ENCODE results near the gene AIFM2. TPM values are rescaled to one million over a fixed set of nuclear protein-coding genes. Genes with fewer than 3 reads are reported as not detected.
A peak's percentile ranks its signal among the peaks of the same experiment; 100 is the strongest.

Gene AIFM2
- total and polyA plus RNA-seq, 11 donors, result 12.9 to 31.8 (median 18.1) TPM

- TF ChIP-seq POLR2A (IDR thresholded peaks at IDR 0.05) (no peak), CTCF (IDR thresholded peaks at IDR 0.05) (no peak)
- no peak for ATAC-seq
- Histone ChIP-seq H3K27me3 (no peaks in the 10 kb centered on the region), H3K4me1 (peaks cover 0 to 15% (median 0%) of the 10 kb centered on the region in 12 donors), H3K27ac (no peak overlapping the region), H3K36me3 (peaks cover 0 to 90% (median 78%) of the 10 kb centered on the region in 9 donors), H3K9me3 (no peaks in the 10 kb centered on the region), H3K4me3 (no peak overlapping the region)
- 79 to 96% (median 92%) methylated on average over 13 to 15 of the region's 15 CpGs for WGBS, 4 donors
- intact Hi-C loops (cut with DNase I), result no loop called here
- DNase-seq, result no peak
Measured at GRCh38 chr10:70114902-70115301, 17.7 kb downstream of the AIFM2 start.

GRCh38 chr10:70112071-70112470, 20.6 kb downstream of the AIFM2 start:
- no peaks in the 10 kb centered on the region for H3K27me3 ChIP-seq
- peaks cover 0 to 77% (median 58%) of the 10 kb centered on the region in 9 donors for H3K36me3 ChIP-seq
- no peak for TF ChIP-seq CTCF (IDR thresholded peaks at IDR 0.05)
- TF ChIP-seq POLR2A (IDR thresholded peaks at IDR 0.05), result no peak
- intact Hi-C loops (cut with DNase I), result no loop called here
- DNase-seq (no peak), ATAC-seq (no peak)
- H3K9me3 ChIP-seq, result no peaks in the 10 kb centered on the region
- 87 to 98% (median 93%) methylated on average over 8 of the region's 8 CpGs for WGBS, 4 donors
- peaks cover 0 to 15% (median 0%) of the 10 kb centered on the region in 12 donors for H3K4me1 ChIP-seq
- no peak overlapping the region for H3K4me3 ChIP-seq
- no peak overlapping the region for H3K27ac ChIP-seq

GRCh38 chr10:70111496-70111895, 21.1 kb downstream of the AIFM2 start:
- Histone ChIP-seq H3K4me1 (peaks cover 0 to 14% (median 0%) of the 10 kb centered on the region in 12 donors), H3K27ac (no peak overlapping the region), H3K36me3 (peaks cover 0 to 74% (median 55%) of the 10 kb centered on the region in 9 donors), H3K27me3 (no peaks in the 10 kb centered on the region), H3K4me3 (no peak overlapping the region), H3K9me3 (no peaks in the 10 kb centered on the region)
- no peak for DNase-seq
- 92 to 94% (median 93%) methylated on average over 22 of the region's 22 CpGs for WGBS, 4 donors
- ATAC-seq, result no peak
- TF ChIP-seq POLR2A (IDR thresholded peaks at IDR 0.05) (no peak), CTCF (IDR thresholded peaks at IDR 0.05) (no peak)
- intact Hi-C loops (cut with DNase I), result no loop called here

GRCh38 chr10:70109064-70109729, 23.4 kb downstream of the AIFM2 start:
- H3K36me3 ChIP-seq, result peaks cover 0 to 64% (median 47%) of the 10 kb centered on the region in 9 donors
- ATAC-seq, result peak in 1 of 4 donors; percentile 18

More at GRCh38 chr10:70109064-70109729, 23.4 kb downstream of the AIFM2 start:
- no peak for DNase-seq
- Histone ChIP-seq H3K27me3 (no peaks in the 10 kb centered on the region), H3K4me1 (peaks cover 0 to 7% (median 0%) of the 10 kb centered on the region in 12 donors), H3K27ac (no peak overlapping the region), H3K9me3 (no peaks in the 10 kb centered on the region), H3K4me3 (no peak overlapping the region)
- WGBS, 4 donors, result 89 to 93% (median 90%) methylated on average over 14 to 18 of the region's 18 CpGs
- no peak for TF ChIP-seq CTCF (IDR thresholded peaks at IDR 0.05)
- no peak for TF ChIP-seq POLR2A (IDR thresholded peaks at IDR 0.05)
- intact Hi-C loops (cut with DNase I), result no loop called here

Data from heart left ventricle (tissue), 16 donors.